OCI-LY7 (cell line): ENCODE data around the gene ZBED2. TPM values are rescaled to one million over a fixed set of nuclear protein-coding genes. Genes with fewer than 3 reads are reported as not detected.

ENCODE experiments used
- BruUV-seq: library from RNA; stranded (reverse); fragments of 400-500 nt; replicated peaks from 2 replicates; lab custom pipeline; 2021; lab: Mats Ljungman, UMichigan
- CTCF ChIA-PET: fragments of 300-600 bp; sonication (Branson Sonifier 250); formaldehyde crosslinking; loops from one replicate; lab custom pipeline; 2022; ENCODE audit warnings: antibody characterized with exemption; ENCODE audit not compliant: unreplicated experiment; lab: Charles Lee
- POLR2A ChIA-PET: fragments of 300-600 bp; sonication (Branson Sonifier 250); formaldehyde crosslinking; loops from one replicate; lab custom pipeline; 2022; ENCODE audit warnings: antibody characterized with exemption; lab: Charles Lee
- DNase-seq: peaks from one replicate; pipeline ENCODE4 v3.0.0-alpha.2; 2015; ENCODE audit warnings: low spot score
- H2AFZ ChIP-seq: fragments of 200-600 bp; sonication (generic), shearing (Covaris generic); 2 replicates; pipeline ENCODE4 v1.6.1; 2014; ENCODE audit warnings: mild to moderate bottlenecking, antibody characterized with exemption, low read length, moderate library complexity
- H3K27ac ChIP-seq: fragments of 200-600 bp; sonication (generic); 2 replicates; pipeline ENCODE4 v1.5.1; 2014; ENCODE audit warnings: mixed run types, low read depth, mild to moderate bottlenecking, moderate library complexity, low read length, inconsistent platforms; ENCODE audit not compliant: poor library complexity, severe bottlenecking
- H3K36me3 ChIP-seq: fragments of 200-600 bp; sonication (generic); 2 replicates; pipeline ENCODE4 v1.6.1; 2014; ENCODE audit warnings: mild to moderate bottlenecking, antibody characterized with exemption, low read length, moderate library complexity, mixed read lengths; ENCODE audit not compliant: insufficient read depth
- H3K4me1 ChIP-seq: fragments of 200-600 bp; sonication (generic); 2 replicates; pipeline ENCODE4 v1.5.1; 2014; ENCODE audit warnings: mild to moderate bottlenecking, low read length; ENCODE audit not compliant: insufficient read depth, poor library complexity, severe bottlenecking
- H3K4me2 ChIP-seq: fragments of 200-600 bp; sonication (generic); 2 replicates; pipeline ENCODE4 v1.6.1; 2014; ENCODE audit warnings: mild to moderate bottlenecking, low read length
- H3K4me3 ChIP-seq: fragments of 200-600 bp; sonication (generic); 2 replicates; pipeline ENCODE4 v1.5.1; 2014; ENCODE audit warnings: mild to moderate bottlenecking, low read depth, low read length; ENCODE audit not compliant: poor library complexity, severe bottlenecking
- H3K79me2 ChIP-seq: fragments of 200-600 bp; sonication (generic); 2 replicates; pipeline ENCODE4 v1.6.1; 2016; ENCODE audit warnings: low read depth, mild to moderate bottlenecking, low read length, moderate library complexity, mixed read lengths; ENCODE audit not compliant: insufficient read depth
- H3K9me2 ChIP-seq: fragments of 200-600 bp; sonication (generic); 2 replicates; pipeline ENCODE4 v1.6.1; 2016; ENCODE audit warnings: mild to moderate bottlenecking, low read length, mixed read lengths; ENCODE audit not compliant: insufficient read depth
- H3K9me3 ChIP-seq: fragments of 200-600 bp; sonication (generic); 2 replicates; pipeline ENCODE4 v1.6.1; 2014; ENCODE audit warnings: mild to moderate bottlenecking, mixed run types, low read length, mixed read lengths
- H4K20me1 ChIP-seq: fragments of 200-600 bp; sonication (generic); 2 replicates; pipeline ENCODE4 v1.6.1; 2014; ENCODE audit warnings: mild to moderate bottlenecking, antibody characterized with exemption, low read length, moderate library complexity, mixed read lengths; ENCODE audit not compliant: insufficient read depth
- EZH2phosphoT487 ChIP-seq: fragments of 200-600 bp; sonication (generic); IDR thresholded peaks from 2 replicates; pipeline ENCODE4 v1.6.1; 2018; ENCODE audit warnings: low read depth, borderline replicate concordance, mild to moderate bottlenecking, mixed run types, antibody characterized with exemption, low read length, moderate library complexity, mixed read lengths
- intact Hi-C: fragments of 100-400 bp; cut with micrococcal nuclease; formaldehyde crosslinking; loops from one replicate; pipeline ENCODE4 v1.10.0; 2022; ENCODE audit not compliant: unreplicated experiment
- total RNA-seq, 2 experiments: library from RNA; depleted of rRNA in 1 of 2; stranded (reverse); fragments of >200 nt in 1 of 2; shearing (Covaris generic) in 1 of 2; gene quantifications; 2 replicates each; pipeline ENCODE4 v1.2.3, GENCODE V29; 2014 to 2022
- TF ChIP-seq, protein P1 (sequence below): fragments of 200-600 bp; sonication (generic); conservative IDR thresholded peaks from 2 replicates; pipeline ENCODE4 v1.5.1; 2014; ENCODE audit warnings: mild to moderate bottlenecking, antibody characterized with exemption, low read length, moderate library complexity, mixed read lengths

ZBED2 gene
- total RNA-seq, 2 experiments from 2014 or later = not detected

DNA sequence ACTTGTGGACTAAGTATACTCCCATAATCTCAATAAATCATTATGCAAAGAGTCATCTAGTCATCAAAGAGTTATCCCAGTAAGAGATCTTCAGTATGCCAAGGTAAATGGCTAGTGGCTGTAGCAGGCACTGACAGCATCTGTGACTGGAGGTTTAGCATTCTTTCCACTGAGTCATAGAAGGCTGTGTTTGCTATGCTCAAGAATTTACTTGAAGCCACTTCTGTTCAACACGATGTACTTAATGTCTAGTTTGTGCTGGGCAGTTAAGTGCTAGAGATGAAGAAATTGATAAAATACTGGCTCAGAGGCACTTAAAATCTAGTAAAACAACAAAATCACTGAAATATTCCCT lies 13.0 kb downstream of the ZBED2 start:
- intact Hi-C loops = no loop called here
- Histone ChIP-seq H3K79me2 (no peaks in the 10 kb centered on the region), H3K4me1 (no peaks in the 10 kb centered on the region), H3K9me3 (no peaks in the 10 kb centered on the region), H3K36me3 (no peaks in the 10 kb centered on the region), H3K27ac (no peak overlapping the region), H4K20me1 (no peaks in the 10 kb centered on the region), H3K9me2 (no peaks in the 10 kb centered on the region), H3K4me2 (no peak overlapping the region), H3K4me3 (no peak overlapping the region), H2AFZ (no peak overlapping the region)
- ChIA-PET POLR2A (no interaction called here), CTCF (no interaction called here)
- no TSS peak for BruUV-seq
- no peak for DNase-seq
- TF ChIP-seq, protein P1, sequence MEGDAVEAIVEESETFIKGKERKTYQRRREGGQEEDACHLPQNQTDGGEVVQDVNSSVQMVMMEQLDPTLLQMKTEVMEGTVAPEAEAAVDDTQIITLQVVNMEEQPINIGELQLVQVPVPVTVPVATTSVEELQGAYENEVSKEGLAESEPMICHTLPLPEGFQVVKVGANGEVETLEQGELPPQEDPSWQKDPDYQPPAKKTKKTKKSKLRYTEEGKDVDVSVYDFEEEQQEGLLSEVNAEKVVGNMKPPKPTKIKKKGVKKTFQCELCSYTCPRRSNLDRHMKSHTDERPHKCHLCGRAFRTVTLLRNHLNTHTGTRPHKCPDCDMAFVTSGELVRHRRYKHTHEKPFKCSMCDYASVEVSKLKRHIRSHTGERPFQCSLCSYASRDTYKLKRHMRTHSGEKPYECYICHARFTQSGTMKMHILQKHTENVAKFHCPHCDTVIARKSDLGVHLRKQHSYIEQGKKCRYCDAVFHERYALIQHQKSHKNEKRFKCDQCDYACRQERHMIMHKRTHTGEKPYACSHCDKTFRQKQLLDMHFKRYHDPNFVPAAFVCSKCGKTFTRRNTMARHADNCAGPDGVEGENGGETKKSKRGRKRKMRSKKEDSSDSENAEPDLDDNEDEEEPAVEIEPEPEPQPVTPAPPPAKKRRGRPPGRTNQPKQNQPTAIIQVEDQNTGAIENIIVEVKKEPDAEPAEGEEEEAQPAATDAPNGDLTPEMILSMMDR = no peak
- TF ChIP-seq EZH2phosphoT487 = no peak

DNA sequence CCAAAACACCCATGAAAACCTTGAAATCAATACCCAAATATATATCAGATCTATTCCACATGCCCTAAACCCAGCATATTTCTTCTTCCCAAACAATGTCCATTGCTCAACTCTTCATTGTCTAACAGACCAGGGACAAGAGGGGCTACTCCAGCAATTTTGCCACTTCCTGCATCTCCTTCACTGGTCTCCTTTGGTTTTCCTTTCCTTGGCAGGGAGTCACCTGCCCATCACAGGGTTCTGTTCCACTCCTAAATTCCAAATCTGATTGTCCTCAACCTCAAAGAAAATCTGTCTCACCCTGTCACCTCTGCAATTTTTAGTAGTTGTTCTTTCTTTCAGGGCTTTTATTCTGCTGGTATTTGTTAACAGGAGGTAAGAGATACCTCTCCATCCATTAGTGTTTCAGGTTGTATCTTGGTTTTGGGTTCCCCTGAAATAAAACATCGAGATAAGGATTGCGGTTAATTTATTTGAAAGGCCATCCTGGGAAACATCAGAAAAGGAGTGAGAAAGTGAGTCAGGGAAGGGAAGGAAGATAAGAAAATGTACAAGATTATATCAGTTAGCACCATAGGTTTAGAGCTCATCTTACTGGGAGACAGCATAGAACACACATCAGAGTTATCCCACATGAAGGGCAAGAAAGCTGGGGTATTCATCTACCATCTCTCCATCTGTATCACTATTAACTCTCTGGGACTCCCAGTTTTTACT lies 13.6 kb downstream of the ZBED2 start:
- H3K36me3 ChIP-seq = no peaks in the 10 kb centered on the region
- H4K20me1 ChIP-seq = no peaks in the 10 kb centered on the region
- no peaks in the 10 kb centered on the region for H3K9me2 ChIP-seq
- no peaks in the 10 kb centered on the region for H3K79me2 ChIP-seq
- no TSS peak for BruUV-seq
- H3K4me3 ChIP-seq = no peak overlapping the region
- no peaks in the 10 kb centered on the region for H3K9me3 ChIP-seq
- TF ChIP-seq EZH2phosphoT487 = no peak
- TF ChIP-seq, protein P1 = no peak
- no peaks in the 10 kb centered on the region for H3K4me1 ChIP-seq
- DNase-seq = no peak
- intact Hi-C loops = no loop called here
- no peak overlapping the region for H3K4me2 ChIP-seq
- CTCF ChIA-PET = no interaction called here
- H3K27ac ChIP-seq = no peak overlapping the region
- H2AFZ ChIP-seq = no peak overlapping the region
- POLR2A ChIA-PET = no interaction called here

DNA sequence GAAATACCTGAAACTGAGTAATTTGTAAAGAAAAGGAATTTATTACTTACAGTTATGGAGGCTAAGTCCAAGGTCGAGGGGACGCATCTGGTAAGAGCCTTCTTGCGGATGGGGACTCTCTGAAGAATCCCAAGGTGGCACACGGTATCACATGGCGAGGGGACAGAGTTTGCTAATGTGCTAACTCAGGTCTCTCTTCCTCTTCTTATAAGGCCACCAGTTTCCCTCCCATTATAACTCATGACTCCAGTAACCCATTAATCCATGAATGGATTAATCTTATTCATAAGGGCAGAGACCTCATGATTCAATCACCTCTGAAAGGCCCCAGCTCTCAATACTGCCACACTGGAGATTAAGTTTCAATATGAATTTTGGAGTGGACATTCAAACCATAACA lies 15.7 kb downstream of the ZBED2 start:
- Histone ChIP-seq H3K4me2 (no peak overlapping the region), H4K20me1 (no peaks in the 10 kb centered on the region), H3K36me3 (no peaks in the 10 kb centered on the region), H3K9me2 (no peaks in the 10 kb centered on the region), H3K79me2 (no peaks in the 10 kb centered on the region), H3K4me1 (no peaks in the 10 kb centered on the region), H3K4me3 (no peak overlapping the region), H3K9me3 (no peaks in the 10 kb centered on the region), H3K27ac (no peak overlapping the region), H2AFZ (no peak overlapping the region)
- no peak for TF ChIP-seq EZH2phosphoT487
- TF ChIP-seq, protein P1 = no peak
- no TSS peak for BruUV-seq
- no peak for DNase-seq
- POLR2A ChIA-PET = no interaction called here
- CTCF ChIA-PET = no interaction called here
- intact Hi-C loops = no loop called here
